Activated T-cell treated with anti-CD3 and anti-CD28 coated beads for 1 hour (primary cell): ENCODE results near the gene NALCN.
"Not testable (repeated sequence)": the region's sequence is repeated elsewhere in the genome, so short reads cannot be mapped to it uniquely, and the experiment has no call there.

ENCODE experiments used
- DNase-seq: peaks from one replicate; pipeline ENCODE4 v3.0.0-alpha.2; 2020; ENCODE audit warnings: low read depth

NALCN gene

GRCh38 chr13:101341464-101341863 is 74.8 kb downstream of the NALCN start:
- no peak for DNase-seq

GRCh38 chr13:101339202-101339601 is 77.1 kb downstream of the NALCN start:
- no peak for DNase-seq

GRCh38 chr13:101332583-101332982 is 83.7 kb downstream of the NALCN start:
- DNase-seq, result no peak

- DNase-seq, result no peak
Observed at GRCh38 chr13:101331731-101332130, 84.6 kb downstream of the NALCN start.

GRCh38 chr13:101327871-101328270 is 88.4 kb downstream of the NALCN start:
- DNase-seq, result no peak

GRCh38 chr13:101326710-101327109 is 89.6 kb downstream of the NALCN start:
- DNase-seq, result no peak

- no peak for DNase-seq
Observed at GRCh38 chr13:101325423-101325822, 90.9 kb downstream of the NALCN start.

GRCh38 chr13:101323601-101324000 is 92.7 kb downstream of the NALCN start:
- no peak for DNase-seq

- DNase-seq, result no peak
Observed at GRCh38 chr13:101317986-101318523, 98.3 kb downstream of the NALCN start.

GRCh38 chr13:101313479-101313878 is 102.8 kb downstream of the NALCN start:
- not testable (repeated sequence) for DNase-seq

GRCh38 chr13:101309014-101309619 is 107.2 kb downstream of the NALCN start:
- DNase-seq, result no peak

GRCh38 chr13:101308247-101309013 is 107.9 kb downstream of the NALCN start:
- DNase-seq, result no peak

GRCh38 chr13:101307181-101307701 is 109.1 kb downstream of the NALCN start:
- DNase-seq, result no peak

GRCh38 chr13:101306773-101307172 is 109.5 kb downstream of the NALCN start:
- DNase-seq, result no peak

- DNase-seq, result no peak
Observed at GRCh38 chr13:101305981-101306411, 110.3 kb downstream of the NALCN start.

- DNase-seq, result no peak
Observed at GRCh38 chr13:101303521-101303920, 112.8 kb downstream of the NALCN start.

GRCh38 chr13:101301053-101301452 is 115.3 kb downstream of the NALCN start:
- DNase-seq, result no peak

- no peak for DNase-seq
Observed at GRCh38 chr13:101300531-101300930, 115.8 kb downstream of the NALCN start.

- DNase-seq, result no peak
Observed at GRCh38 chr13:101298517-101298916, 117.8 kb downstream of the NALCN start.

GRCh38 chr13:101297794-101298193 is 118.5 kb downstream of the NALCN start:
- DNase-seq, result no peak

GRCh38 chr13:101292711-101293110 is 123.6 kb downstream of the NALCN start:
- DNase-seq, result no peak

GRCh38 chr13:101291646-101292515 is 124.4 kb downstream of the NALCN start:
- no peak for DNase-seq
